Left lung (tissue), 10 donors: ENCODE measurements around the gene KCNJ16. TPM values are rescaled to one million over a fixed set of nuclear protein-coding genes. Genes with fewer than 3 reads are reported as not detected.

Source experiments
- ATAC-seq: fragments of 200-7000 bp; cut with Tn5 transposase; one replicate; pipeline ENCODE4 v1.9.1; 2020; ENCODE audit warnings: moderate library complexity
- DNase-seq, 4 donors: peaks; one replicate each; pipeline ENCODE4 v3.0.0-alpha.2; 2013 to 2020
- H3K27ac ChIP-seq, 2 donors: fragments of 200-600 bp; sonication (generic) in 1 of 2; one replicate each; pipeline versions ENCODE4 v1.5.0 to v1.8.0; 2020 to 2021
- H3K27me3 ChIP-seq, 2 donors: fragments of 200-600 bp; sonication (generic) in 1 of 2; one replicate each; pipeline versions ENCODE4 v1.5.0 to v1.8.0; 2020 to 2021
- H3K36me3 ChIP-seq, 2 donors: fragments of 200-600 bp; sonication (generic) in 1 of 2; one replicate each; pipeline versions ENCODE4 v1.5.0 to v1.8.0; 2020 to 2021
- H3K4me1 ChIP-seq, 2 donors: fragments of 200-600 bp; one replicate each; pipeline ENCODE4 v1.8.0; 2021
- H3K4me3 ChIP-seq, 2 donors: fragments of 200-600 bp; sonication (generic) in 1 of 2; one replicate each; pipeline versions ENCODE4 v1.5.0 to v1.8.0; 2020 to 2021; ENCODE audit warnings: mild to moderate bottlenecking in 1 of 2
- H3K9me3 ChIP-seq, 2 donors: fragments of 200-600 bp; sonication (generic) in 1 of 2; one replicate each; pipeline versions ENCODE4 v1.5.0 to v1.8.0; 2020 to 2021
- CTCF ChIP-seq, 2 donors: fragments of 200-600 bp; sonication (generic) in 1 of 2; IDR thresholded peaks; one replicate each; pipeline versions ENCODE4 v1.5.0 to v1.8.0; 2021; ENCODE audit warnings: antibody characterized with exemption in 2 of 2
- intact Hi-C, 2 donors: fragments of 100-400 bp; cut with DNase I; formaldehyde crosslinking; loops; one replicate each; pipeline versions ENCODE4 v1.11.2 to v1.14.2; 2022
- polyA plus RNA-seq, 6 donors: library from polyadenylated mRNA; unstranded; fragments of 120-200 nt; gene quantifications; one replicate each; pipeline ENCODE4 v1.2.1, GENCODE V29; 2013; ENCODE audit not compliant: insufficient read length in 6 of 6
- total RNA-seq, 2 donors: library from RNA; stranded (reverse); fragmentation: NEBNext Ultra II Directional; extraction: Animal tissue kit (Norgen Biotek cat#: 25700); gene quantifications; one replicate each; pipeline ENCODE4 v1.2.1, GENCODE V29; 2021
- donor health status: DM: no; HTN: yes; CAD: no.
- donor health status: DM: no; HTN: no; CAD: no.

KCNJ16 gene
- total and polyA plus RNA-seq, 8 donors = 0.23 to 2.7 (median 0.83) TPM

GRCh38 chr17:70095455-70095854, 20.4 kb downstream of the KCNJ16 start:
- peaks cover 0 to 6% of the 10 kb centered on the region in 2 donors for H3K4me1 ChIP-seq
- DNase-seq (no peak), ATAC-seq (no peak)
- no peak for TF ChIP-seq CTCF (IDR thresholded peaks at IDR 0.05)
- no peak overlapping the region for H3K4me3 ChIP-seq
- intact Hi-C loops = no loop called here
- no peaks in the 10 kb centered on the region for H3K36me3 ChIP-seq
- H3K27ac ChIP-seq = no peak overlapping the region
- H3K27me3 ChIP-seq = no peaks in the 10 kb centered on the region
- no peaks in the 10 kb centered on the region for H3K9me3 ChIP-seq

GRCh38 chr17:70096861-70097260, 21.8 kb downstream of the KCNJ16 start:
- no peak for TF ChIP-seq CTCF (IDR thresholded peaks at IDR 0.05)
- DNase-seq = no peak

GRCh38 chr17:70098030-70098429, 23.0 kb downstream of the KCNJ16 start:
- Histone ChIP-seq H3K27me3 (no peaks in the 10 kb centered on the region), H3K9me3 (no peaks in the 10 kb centered on the region), H3K4me3 (no peak overlapping the region), H3K27ac (no peak overlapping the region), H3K36me3 (no peaks in the 10 kb centered on the region), H3K4me1 (peaks cover 0 to 6% of the 10 kb centered on the region in 2 donors)
- no peak for ATAC-seq
- TF ChIP-seq CTCF (IDR thresholded peaks at IDR 0.05) = no peak
- intact Hi-C loops = no loop called here
- no peak for DNase-seq

More at GRCh38 chr17:70096861-70097260, 21.8 kb downstream of the KCNJ16 start:
- no peaks in the 10 kb centered on the region for H3K9me3 ChIP-seq
- no peak overlapping the region for H3K4me3 ChIP-seq
- H3K27ac ChIP-seq = no peak overlapping the region
- intact Hi-C loops = no loop called here
- H3K27me3 ChIP-seq = no peaks in the 10 kb centered on the region
- H3K4me1 ChIP-seq = peaks cover 0 to 6% of the 10 kb centered on the region in 2 donors
- H3K36me3 ChIP-seq = no peaks in the 10 kb centered on the region
- no peak for ATAC-seq

GRCh38 chr17:70099294-70099693, 24.3 kb downstream of the KCNJ16 start:
- H3K4me1 ChIP-seq = peaks cover 0 to 6% of the 10 kb centered on the region in 2 donors
- ATAC-seq (no peak), DNase-seq (no peak)
- no peak for TF ChIP-seq CTCF (IDR thresholded peaks at IDR 0.05)
- no peak overlapping the region for H3K27ac ChIP-seq
- no peaks in the 10 kb centered on the region for H3K9me3 ChIP-seq
- intact Hi-C loops = no loop called here
- H3K4me3 ChIP-seq = no peak overlapping the region
- no peaks in the 10 kb centered on the region for H3K27me3 ChIP-seq
- H3K36me3 ChIP-seq = no peaks in the 10 kb centered on the region

GRCh38 chr17:70099884-70100283, 24.9 kb downstream of the KCNJ16 start:
- no peak for TF ChIP-seq CTCF (IDR thresholded peaks at IDR 0.05)
- peaks cover 0 to 6% of the 10 kb centered on the region in 2 donors for H3K4me1 ChIP-seq
- intact Hi-C loops = no loop called here
- DNase-seq (no peak), ATAC-seq (peak; percentile 34)
- H3K27me3 ChIP-seq = no peaks in the 10 kb centered on the region
- H3K36me3 ChIP-seq = no peaks in the 10 kb centered on the region
- H3K4me3 ChIP-seq = no peak overlapping the region
- H3K9me3 ChIP-seq = no peaks in the 10 kb centered on the region
- no peak overlapping the region for H3K27ac ChIP-seq
